ENCODE data around the gene GBX2. TPM values are rescaled to one million over a fixed set of nuclear protein-coding genes. Genes with fewer than 3 reads are reported as not detected.

GBX2 gene
- total and polyA plus RNA-seq, 3 experiments from 2014 or later = not detected

- Histone ChIP-seq H3K4me3 (ENCODE audit: low read length) (no peak overlapping the region), H3K4me1 (ENCODE audit: insufficient read depth, low read length) (no peaks in the 10 kb centered on the region), H3K36me3 (ENCODE audit: insufficient read depth, low read length) (no peaks in the 10 kb centered on the region), H3K27me3 (ENCODE audit: insufficient read depth, low read length, poor library complexity, severe bottlenecking) (peaks cover 27% of the 10 kb centered on the region), H3K9me3 (ENCODE audit: low read length) (no peaks in the 10 kb centered on the region), H3K27ac (ENCODE audit: low read depth, low read length) (no peak overlapping the region)
- Mint-ChIP-seq H3K27me3 (peaks cover 63 to 69% of the 10 kb centered on the region in 2 donors), H3K4me3 (peak overlapping the region in 2 of 7 donors; percentile 23 to 55), H3K9me3 (peaks cover 0 to 3% (median 0%) of the 10 kb centered on the region in 5 donors), H3K27ac (no peak overlapping the region), H3K36me3 (no peaks in the 10 kb centered on the region), H3K4me1 (peaks cover 13 to 17% (median 15%) of the 10 kb centered on the region in 3 donors)
- no peak for DNase-seq
- POLR2A ChIA-PET = no interaction called here
- CTCF ChIA-PET = interaction anchor here (1.6 kb wide), 1 partner anchor 10 kb away, joined by 4 read pairs; no protein-coding TSS in a partner anchor
Observed at GRCh38 chr2:236169741-236170589, 1.8 kb upstream of the GBX2 start.

- no peaks in the 10 kb centered on the region for H3K36me3 ChIP-seq (ENCODE audit: insufficient read depth, low read length)
- Mint-ChIP-seq H3K36me3 (no peaks in the 10 kb centered on the region), H3K4me3 (peak overlapping the region in 2 of 7 donors; percentile 3 to 41), H3K27me3 (peaks cover 61 to 66% of the 10 kb centered on the region in 2 donors), H3K4me1 (peaks cover 14 to 21% (median 19%) of the 10 kb centered on the region in 3 donors), H3K27ac (no peak overlapping the region), H3K9me3 (peaks cover 0 to 3% (median 0%) of the 10 kb centered on the region in 5 donors)
- peaks cover 24% of the 10 kb centered on the region for H3K27me3 ChIP-seq (ENCODE audit: insufficient read depth, low read length, poor library complexity, severe bottlenecking)
- H3K27ac ChIP-seq (ENCODE audit: low read depth, low read length) = no peak overlapping the region
- H3K4me3 ChIP-seq (ENCODE audit: low read length) = no peak overlapping the region
- POLR2A ChIA-PET = no interaction called here
- H3K4me1 ChIP-seq (ENCODE audit: insufficient read depth, low read length) = no peaks in the 10 kb centered on the region
- CTCF ChIA-PET = interaction anchor here (1.6 kb wide), 1 partner anchor 11 kb away, joined by 4 read pairs; no protein-coding TSS in a partner anchor
- no peak for DNase-seq
- H3K9me3 ChIP-seq (ENCODE audit: low read length) = no peaks in the 10 kb centered on the region
Observed at GRCh38 chr2:236169151-236169721, 1.1 kb upstream of the GBX2 start.

GRCh38 chr2:236167297-236168109 is 683 bp downstream of the GBX2 start:
- H3K36me3 ChIP-seq (ENCODE audit: insufficient read depth, low read length) = no peaks in the 10 kb centered on the region
- Mint-ChIP-seq H3K4me3 (no peak overlapping the region), H3K27me3 (peaks cover 53 to 62% of the 10 kb centered on the region in 2 donors), H3K27ac (no peak overlapping the region), H3K9me3 (peaks cover 0 to 3% (median 0%) of the 10 kb centered on the region in 5 donors), H3K36me3 (no peaks in the 10 kb centered on the region), H3K4me1 (peaks cover 14 to 22% (median 21%) of the 10 kb centered on the region in 3 donors)
- no peak overlapping the region for H3K27ac ChIP-seq (ENCODE audit: low read depth, low read length)
- no peaks in the 10 kb centered on the region for H3K9me3 ChIP-seq (ENCODE audit: low read length)
- CTCF ChIA-PET = interaction anchor here (0.9 kb wide), 1 partner anchor 11 kb away, joined by 4 read pairs; no protein-coding TSS in a partner anchor
- H3K4me3 ChIP-seq (ENCODE audit: low read length) = no peak overlapping the region
- H3K4me1 ChIP-seq (ENCODE audit: insufficient read depth, low read length) = no peaks in the 10 kb centered on the region
- POLR2A ChIA-PET = no interaction called here
- DNase-seq = no peak
- H3K27me3 ChIP-seq (ENCODE audit: insufficient read depth, low read length, poor library complexity, severe bottlenecking) = peaks cover 24% of the 10 kb centered on the region

- H3K4me1 Mint-ChIP-seq = peaks cover 12 to 23% (median 17%) of the 10 kb centered on the region in 3 donors
- ChIA-PET POLR2A (no interaction called here), CTCF (no interaction called here)
- Histone ChIP-seq H3K27ac (ENCODE audit: low read depth, low read length) (no peak overlapping the region), H3K36me3 (ENCODE audit: insufficient read depth, low read length) (no peaks in the 10 kb centered on the region), H3K27me3 (ENCODE audit: insufficient read depth, low read length, poor library complexity, severe bottlenecking) (peaks cover 18% of the 10 kb centered on the region), H3K4me1 (ENCODE audit: insufficient read depth, low read length) (no peaks in the 10 kb centered on the region), H3K9me3 (ENCODE audit: low read length) (no peaks in the 10 kb centered on the region), H3K4me3 (ENCODE audit: low read length) (no peak overlapping the region)
- H3K36me3 Mint-ChIP-seq = no peaks in the 10 kb centered on the region
- peaks cover 49 to 62% of the 10 kb centered on the region in 2 donors for H3K27me3 Mint-ChIP-seq
- H3K4me3 Mint-ChIP-seq = peak overlapping the region in 6 of 7 donors; percentile 27 to 76 (median 38)
- H3K27ac Mint-ChIP-seq = peak overlapping the region in 1 of 8 donors; percentile 43
- DNase-seq = no peak
- peaks cover 0 to 3% (median 0%) of the 10 kb centered on the region in 5 donors for H3K9me3 Mint-ChIP-seq
Observed at GRCh38 chr2:236166796-236167296, 1.3 kb downstream of the GBX2 start.

- DNase-seq = no peak
- Mint-ChIP-seq H3K4me3 (peak overlapping the region; percentile 27 to 76 (median 60)), H3K4me1 (peaks cover 12 to 23% (median 17%) of the 10 kb centered on the region in 3 donors), H3K36me3 (no peaks in the 10 kb centered on the region), H3K27me3 (peaks cover 46 to 63% of the 10 kb centered on the region in 2 donors), H3K9me3 (peaks cover 0 to 3% (median 0%) of the 10 kb centered on the region in 5 donors), H3K27ac (peak overlapping the region in 2 of 8 donors; percentile 33 to 43)
- ChIA-PET CTCF (no interaction called here), POLR2A (no interaction called here)
- H3K27ac ChIP-seq (ENCODE audit: low read depth, low read length) = no peak overlapping the region
- peaks cover 15% of the 10 kb centered on the region for H3K27me3 ChIP-seq (ENCODE audit: insufficient read depth, low read length, poor library complexity, severe bottlenecking)
- no peak overlapping the region for H3K4me3 ChIP-seq (ENCODE audit: low read length)
- no peaks in the 10 kb centered on the region for H3K4me1 ChIP-seq (ENCODE audit: insufficient read depth, low read length)
- H3K9me3 ChIP-seq (ENCODE audit: low read length) = no peaks in the 10 kb centered on the region
- H3K36me3 ChIP-seq (ENCODE audit: insufficient read depth, low read length) = no peaks in the 10 kb centered on the region
Observed at GRCh38 chr2:236165842-236166795, 2.1 kb downstream of the GBX2 start.

GRCh38 chr2:236164925-236165841 is 3.0 kb downstream of the GBX2 start:
- POLR2A ChIA-PET = no interaction called here
- H3K4me1 ChIP-seq (ENCODE audit: insufficient read depth, low read length) = no peaks in the 10 kb centered on the region
- H3K27me3 Mint-ChIP-seq = peaks cover 41 to 61% of the 10 kb centered on the region in 2 donors

More at GRCh38 chr2:236164925-236165841, 3.0 kb downstream of the GBX2 start:
- no peaks in the 10 kb centered on the region for H3K36me3 ChIP-seq (ENCODE audit: insufficient read depth, low read length)
- H3K36me3 Mint-ChIP-seq = no peaks in the 10 kb centered on the region
- H3K27ac ChIP-seq (ENCODE audit: low read depth, low read length) = no peak overlapping the region
- no peak overlapping the region for H3K4me3 ChIP-seq (ENCODE audit: low read length)
- no peak for DNase-seq
- H3K9me3 ChIP-seq (ENCODE audit: low read length) = no peaks in the 10 kb centered on the region
- H3K9me3 Mint-ChIP-seq = peaks cover 0 to 3% (median 0%) of the 10 kb centered on the region in 5 donors
- peak overlapping the region in 5 of 7 donors; percentile 30 to 78 (median 63) for H3K4me3 Mint-ChIP-seq
- peaks cover 12 to 23% (median 17%) of the 10 kb centered on the region in 3 donors for H3K4me1 Mint-ChIP-seq
- peak overlapping the region in 1 of 8 donors; percentile 33 for H3K27ac Mint-ChIP-seq
- CTCF ChIA-PET = no interaction called here
- H3K27me3 ChIP-seq (ENCODE audit: insufficient read depth, low read length, poor library complexity, severe bottlenecking) = peaks cover 7% of the 10 kb centered on the region

All from CD8-positive, alpha-beta memory T cell (primary cell).